VCaP (cell line): ENCODE data around the gene SPAG4.

ENCODE experiments used
- H3K27ac ChIP-seq: fragments of 450-650 bp; 2 replicates; pipeline ENCODE4 v1.5.1; 2017
- CTCF ChIP-seq: fragments of 450-650 bp; conservative IDR thresholded peaks from 2 replicates; pipeline ENCODE4 v1.5.1; 2017; ENCODE audit warnings: mild to moderate bottlenecking, moderate library complexity

SPAG4 gene

GRCh38 chr20:35652641-35653429, 37.2 kb downstream of the SPAG4 start:
- TF ChIP-seq CTCF, result no peak
- no peak overlapping the region for H3K27ac ChIP-seq

GRCh38 chr20:35653430-35653734, 37.8 kb downstream of the SPAG4 start:
- no peak for TF ChIP-seq CTCF
- H3K27ac ChIP-seq, result no peak overlapping the region

- no peak overlapping the region for H3K27ac ChIP-seq
- TF ChIP-seq CTCF, result no peak
Observed at GRCh38 chr20:35653893-35654292, 38.3 kb downstream of the SPAG4 start.

- no peak for TF ChIP-seq CTCF
- no peak overlapping the region for H3K27ac ChIP-seq
Observed at GRCh38 chr20:35654415-35654814, 38.8 kb downstream of the SPAG4 start.

- no peak overlapping the region for H3K27ac ChIP-seq
- no peak for TF ChIP-seq CTCF
Observed at GRCh38 chr20:35657271-35657670, 41.6 kb downstream of the SPAG4 start.

- H3K27ac ChIP-seq, result no peak overlapping the region
Observed at GRCh38 chr20:35660122-35660937, 44.7 kb downstream of the SPAG4 start.

GRCh38 chr20:35661053-35661452, 45.4 kb downstream of the SPAG4 start:
- H3K27ac ChIP-seq, result no peak overlapping the region
- TF ChIP-seq CTCF, result no peak

More at GRCh38 chr20:35660122-35660937, 44.7 kb downstream of the SPAG4 start:
- no peak for TF ChIP-seq CTCF
